HK-2 (cell line): ENCODE data around the gene GDPD5.

ENCODE experiments used
- DNase-seq: peaks from one replicate; pipeline ENCODE4 v3.0.0-alpha.2; 2018; ENCODE audit not compliant: unreplicated experiment

The GDPD5 gene

DNA sequence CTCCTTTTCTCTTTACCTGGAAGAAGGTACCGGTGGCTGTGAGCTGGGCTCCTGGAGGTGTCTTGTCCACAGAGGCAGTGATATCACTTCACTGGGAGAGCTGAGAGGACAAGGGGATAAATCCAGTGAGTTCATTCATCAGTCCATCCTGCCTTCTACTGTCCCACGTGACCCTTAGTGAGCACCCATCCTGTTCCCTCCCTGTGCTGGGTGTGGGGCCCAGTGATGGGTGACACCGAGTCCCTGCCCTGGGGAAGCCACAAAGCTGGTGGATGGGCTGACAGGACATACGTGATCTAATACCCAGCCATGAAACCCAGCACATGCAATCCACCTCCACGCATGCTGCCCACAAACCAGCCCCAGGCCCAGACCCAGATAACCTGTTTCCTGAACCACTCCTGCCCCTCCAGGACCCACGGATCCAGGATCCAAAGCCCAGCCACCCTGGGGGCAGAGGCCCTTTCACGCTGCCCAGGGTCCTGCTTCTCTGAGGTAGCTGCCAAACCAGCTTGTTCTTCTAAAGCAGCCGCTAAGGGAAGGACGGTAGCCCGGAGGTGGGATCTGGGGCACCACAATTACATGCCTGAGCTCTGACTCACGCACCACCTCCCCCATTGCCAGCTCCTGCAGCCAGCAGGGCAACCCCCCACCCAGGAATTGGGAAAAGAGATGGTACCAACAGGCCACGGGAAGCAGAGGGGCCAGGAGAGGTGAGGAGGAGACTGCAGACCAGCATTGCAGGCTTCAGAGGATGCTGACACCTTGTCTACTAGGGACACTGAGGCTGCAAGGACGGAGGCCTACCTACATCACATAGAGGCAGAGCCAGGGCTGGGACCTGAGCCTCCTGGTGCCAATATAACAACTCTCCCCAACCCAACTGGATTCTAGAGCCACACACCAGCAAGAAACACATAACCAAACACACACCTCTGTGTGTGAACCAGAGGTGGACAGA, 35.2 kb downstream of the GDPD5 start:
- DNase-seq = peak; percentile 61

GRCh38 chr11:75487365-75487764, 38.4 kb downstream of the GDPD5 start:
- no peak for DNase-seq

- no peak for DNase-seq
These were observed 40.0 kb downstream of the GDPD5 start for GRCh38 chr11:75485742-75486141.

DNA sequence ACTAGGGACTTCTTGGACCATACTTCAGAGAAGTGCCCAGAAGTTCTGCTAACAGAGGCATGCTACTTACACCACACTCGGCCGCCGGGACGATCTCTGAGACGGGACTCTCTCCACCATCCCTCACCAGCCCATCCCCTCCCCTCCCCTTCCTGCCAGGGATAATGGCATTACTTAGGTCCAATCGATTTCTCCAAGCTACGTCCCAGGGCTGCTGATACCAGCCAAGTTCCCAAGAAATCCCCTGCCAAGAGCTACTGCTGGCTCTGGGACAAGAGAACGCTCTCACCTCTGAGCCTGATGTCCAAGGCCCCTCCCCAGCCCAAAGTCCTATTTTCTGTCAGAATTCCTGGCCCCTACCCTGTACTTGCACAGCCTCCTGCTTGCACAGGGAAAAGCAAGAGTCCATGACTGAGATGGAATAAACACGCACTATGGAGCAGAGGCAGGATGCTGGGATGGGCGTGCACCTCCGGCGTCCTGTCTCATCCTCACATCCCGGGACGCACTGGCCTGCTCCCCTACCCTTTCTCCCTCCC, 42.7 kb downstream of the GDPD5 start:
- no peak for DNase-seq

- DNase-seq = no peak
These were observed 43.7 kb downstream of the GDPD5 start for GRCh38 chr11:75481922-75482606.

- DNase-seq = no peak
These were observed 44.4 kb downstream of the GDPD5 start for GRCh38 chr11:75481223-75481921.

DNA sequence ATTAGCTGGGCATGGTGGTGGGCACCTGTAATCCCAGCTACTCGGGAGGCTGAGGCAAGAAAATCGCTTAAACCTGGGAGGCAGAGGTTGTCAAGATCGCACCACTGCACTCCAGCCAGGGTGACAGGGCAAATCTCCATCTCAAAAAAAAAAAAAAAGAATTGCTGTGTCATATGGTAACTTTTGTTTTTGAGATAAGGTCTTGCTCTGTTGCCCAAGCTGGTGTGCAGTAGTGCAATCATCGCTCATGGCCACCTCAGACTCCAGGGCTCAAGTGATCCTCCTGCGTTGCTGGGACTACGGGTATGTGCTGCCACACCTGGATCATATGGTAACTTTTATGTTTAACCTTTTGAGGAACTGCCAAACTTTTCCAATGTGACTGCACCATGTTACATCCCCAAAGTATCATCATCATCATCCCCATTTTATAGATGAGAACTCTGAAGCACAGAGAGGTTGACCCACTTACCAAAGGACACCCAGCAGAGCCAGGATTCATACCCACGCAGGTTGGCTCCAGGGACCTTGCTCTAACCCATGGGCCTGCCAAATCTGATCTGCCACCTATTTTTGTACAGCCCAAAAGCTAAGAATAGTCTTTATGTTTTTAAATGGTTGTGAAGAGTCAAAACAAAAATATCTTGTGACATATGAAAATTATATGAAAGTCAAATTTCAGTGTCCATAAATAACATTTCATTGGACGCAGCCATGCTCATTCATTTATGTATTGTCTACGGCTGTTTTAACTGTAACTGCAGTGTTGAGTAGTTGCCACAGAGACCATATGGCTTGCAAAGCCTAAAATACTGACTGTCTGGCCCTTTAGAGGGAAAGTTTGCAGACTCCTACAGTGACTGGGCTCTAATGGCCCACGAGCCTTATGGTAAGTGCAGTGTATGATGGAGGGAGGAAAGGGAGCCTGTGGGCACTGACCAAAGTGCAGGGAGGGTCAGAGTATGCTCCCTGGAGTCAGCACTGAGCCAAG, 45.3 kb downstream of the GDPD5 start:
- no peak for DNase-seq

DNA sequence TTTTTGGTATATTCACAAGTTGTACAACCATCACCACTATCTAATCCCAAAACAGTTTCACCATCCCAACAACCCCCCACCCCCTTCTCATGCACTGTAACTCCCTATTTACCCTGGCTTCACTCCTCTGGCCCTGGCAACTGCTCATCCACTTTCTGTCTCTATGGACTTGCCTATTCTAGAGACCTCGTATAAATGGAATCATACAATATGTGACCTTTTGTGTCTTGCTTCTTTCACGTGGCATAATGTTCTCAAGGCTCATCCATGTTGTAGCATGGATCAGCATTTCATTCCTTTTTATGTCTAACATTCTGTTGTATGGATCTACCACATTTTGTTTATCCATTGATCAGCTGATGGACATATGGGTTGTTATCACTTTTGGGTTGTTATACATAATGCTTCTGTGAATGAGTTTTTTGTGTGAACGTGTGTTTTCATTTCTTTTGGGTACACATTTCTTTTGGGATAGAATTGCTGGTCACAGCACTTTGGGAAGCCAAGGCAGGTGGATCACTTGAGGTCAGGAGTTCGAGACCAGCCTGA, 46.1 kb downstream of the GDPD5 start:
- no peak for DNase-seq

DNA sequence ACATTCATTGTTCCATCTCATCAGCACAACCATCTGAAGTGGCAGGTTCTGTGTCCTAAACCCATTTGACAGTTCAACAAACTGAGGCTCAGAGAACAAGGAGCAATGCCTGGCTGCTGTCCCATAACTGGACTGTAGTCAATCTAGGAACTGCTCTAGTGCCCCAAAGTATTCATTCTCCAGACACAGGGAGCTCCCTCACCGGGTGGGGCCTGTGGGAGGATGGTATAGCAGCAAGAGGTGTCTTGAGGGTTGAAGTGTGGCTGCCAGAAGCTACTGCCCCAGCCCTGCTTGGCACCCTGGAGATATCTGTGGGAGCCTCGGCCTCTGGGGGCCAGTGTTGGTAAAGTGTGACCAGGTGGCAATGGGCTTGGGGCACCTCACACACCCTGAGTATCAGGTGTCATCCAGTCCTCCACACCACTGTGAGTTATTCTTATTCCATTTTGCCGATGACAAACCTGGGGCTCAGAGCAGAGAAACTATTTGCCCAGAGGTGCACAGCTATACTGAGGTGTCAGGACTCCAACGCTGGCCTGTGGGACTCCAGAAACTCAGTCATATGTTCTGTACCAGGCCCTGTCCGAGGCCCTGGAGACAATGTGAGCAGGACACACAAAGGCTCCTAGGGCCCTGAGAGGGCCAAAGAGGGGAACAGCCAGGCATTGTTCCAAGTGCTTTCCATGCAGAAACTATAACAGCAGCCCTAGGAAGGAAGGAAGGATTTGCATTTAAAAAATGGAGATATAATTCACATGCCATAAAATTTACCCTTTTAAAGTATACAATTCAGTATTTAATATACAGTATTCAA, 46.8 kb downstream of the GDPD5 start:
- DNase-seq = no peak

DNA sequence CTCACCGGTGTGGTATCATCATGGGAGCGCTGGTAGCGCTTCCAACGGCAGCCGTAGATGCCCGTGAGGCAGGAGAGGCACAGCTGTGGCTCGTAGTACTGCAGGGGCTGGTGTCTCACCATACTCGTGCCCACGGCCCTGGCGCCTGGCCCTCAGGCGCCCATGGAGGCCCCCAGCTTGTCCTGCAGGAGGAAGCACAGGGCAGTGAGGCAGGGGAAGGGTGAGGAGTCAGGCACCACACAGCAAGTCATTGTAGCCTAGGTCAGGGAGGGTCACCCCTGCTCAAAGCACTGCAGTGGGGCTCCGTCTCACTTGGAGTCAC, 48.2 kb downstream of the GDPD5 start:
- DNase-seq = no peak

- DNase-seq = no peak
These were observed 48.8 kb downstream of the GDPD5 start for GRCh38 chr11:75476739-75477613.

GRCh38 chr11:75475767-75476650, 49.7 kb downstream of the GDPD5 start:
- no peak for DNase-seq

DNA sequence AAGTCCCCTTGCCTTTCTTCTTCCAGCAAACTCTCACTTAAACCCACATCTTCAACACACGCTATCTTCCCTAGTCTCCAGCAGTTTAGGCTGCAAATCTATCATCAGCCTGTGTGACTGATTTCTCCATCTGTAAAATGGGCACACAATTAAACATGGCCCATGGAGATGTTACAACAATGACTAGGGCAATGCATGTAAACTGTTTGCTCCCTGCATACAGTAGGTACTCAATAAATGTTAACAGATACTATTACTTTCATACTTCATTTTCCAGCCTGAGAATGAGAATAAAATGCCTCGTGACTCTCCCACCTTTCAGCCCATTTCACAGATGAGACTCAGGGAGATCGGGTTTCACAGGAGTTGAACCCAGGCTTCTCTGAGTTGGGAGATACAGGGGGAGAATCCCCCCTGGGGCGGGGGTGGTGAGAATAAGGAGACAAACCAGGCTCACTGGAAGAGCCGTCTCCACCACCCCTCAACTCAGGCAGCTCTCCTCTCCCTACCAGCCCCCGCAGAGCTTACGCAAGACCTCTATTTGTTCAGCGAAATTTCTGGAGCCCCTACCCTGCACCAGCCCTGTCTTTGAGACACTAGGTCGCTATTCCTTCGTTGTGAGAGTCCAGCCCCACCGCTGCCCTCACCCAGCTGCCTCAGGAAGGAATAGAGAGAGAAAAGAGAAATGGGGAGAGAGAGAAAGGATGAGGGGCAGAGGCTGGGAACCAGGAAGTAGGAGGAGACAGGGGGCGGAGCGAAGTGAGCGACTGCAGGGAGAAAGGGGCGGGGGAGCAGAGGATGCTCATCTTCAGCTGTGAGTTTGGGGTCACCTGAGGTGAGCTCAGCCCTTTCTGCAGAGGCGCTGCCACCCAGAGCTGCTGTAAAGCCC, 50.6 kb downstream of the GDPD5 start:
- DNase-seq = no peak

GRCh38 chr11:75474240-75474639, 51.5 kb downstream of the GDPD5 start:
- DNase-seq = no peak

DNA sequence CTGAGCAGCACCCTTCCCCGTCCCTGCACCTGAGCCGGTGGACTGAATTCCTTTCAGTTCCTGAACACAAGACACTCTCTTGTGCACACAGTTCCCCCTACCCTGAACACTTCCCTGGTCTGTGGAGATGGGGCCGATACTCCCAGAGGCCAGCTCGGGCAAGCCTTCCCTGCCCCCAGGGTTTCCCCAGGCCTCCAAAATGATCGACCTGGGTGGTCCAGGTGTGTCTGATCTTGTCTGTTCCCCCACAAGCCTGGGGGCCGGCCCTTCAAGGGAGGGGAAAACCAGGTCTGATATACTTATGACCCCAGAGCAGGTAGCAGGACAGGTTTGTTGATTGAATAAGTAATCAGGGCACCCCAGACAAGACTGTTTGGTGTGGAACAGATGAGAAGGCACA, 52.1 kb downstream of the GDPD5 start:
- DNase-seq = no peak

GRCh38 chr11:75472081-75472732, 53.5 kb downstream of the GDPD5 start:
- DNase-seq = no peak
